ENCODE measurements around the gene SLC6A4.
"Not testable (repeated sequence)": the region's sequence is repeated elsewhere in the genome, so short reads cannot be mapped to it uniquely, and the experiment has no call there.

The SLC6A4 gene

DNA sequence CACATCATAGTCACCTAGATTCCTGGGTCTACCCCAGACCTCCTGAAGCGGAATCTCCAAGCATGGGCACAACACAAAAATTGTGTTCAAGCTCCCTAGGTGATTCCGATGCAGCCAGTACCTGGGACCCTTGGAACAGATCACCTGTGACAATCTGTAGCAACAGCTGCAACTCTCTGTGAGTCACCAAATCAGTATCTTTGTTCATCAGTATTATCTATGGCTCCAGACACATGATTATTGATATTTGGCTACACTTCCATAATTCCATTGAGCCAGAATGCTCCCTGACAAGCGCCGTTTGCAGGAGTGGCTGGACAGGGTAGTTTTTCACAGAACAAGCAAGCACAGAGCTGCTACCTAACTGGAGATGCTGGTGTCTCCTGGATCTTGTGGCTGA, 16.2 kb downstream of the SLC6A4 start:
- DNase-seq, result no peak

DNA sequence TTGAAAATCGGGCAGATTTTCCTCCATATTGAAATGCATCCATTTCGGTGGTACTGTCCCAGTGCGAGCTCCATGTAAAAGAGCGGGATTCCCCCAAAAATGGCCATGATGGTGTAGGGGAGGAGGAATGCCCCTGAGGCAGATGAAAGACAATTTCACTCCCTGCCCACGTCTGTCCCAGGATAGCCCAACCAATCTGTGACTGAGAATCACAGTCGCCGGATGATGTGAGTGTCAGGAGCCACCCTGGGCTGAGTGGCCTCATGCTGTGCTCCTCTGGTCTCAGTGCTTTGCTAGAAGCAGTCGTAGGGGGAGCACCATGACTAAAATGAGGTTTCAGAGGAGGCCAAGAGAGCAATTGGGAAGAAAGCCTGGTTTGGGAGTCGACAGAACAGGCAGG, 16.7 kb downstream of the SLC6A4 start:
- DNase-seq, result no peak

DNA sequence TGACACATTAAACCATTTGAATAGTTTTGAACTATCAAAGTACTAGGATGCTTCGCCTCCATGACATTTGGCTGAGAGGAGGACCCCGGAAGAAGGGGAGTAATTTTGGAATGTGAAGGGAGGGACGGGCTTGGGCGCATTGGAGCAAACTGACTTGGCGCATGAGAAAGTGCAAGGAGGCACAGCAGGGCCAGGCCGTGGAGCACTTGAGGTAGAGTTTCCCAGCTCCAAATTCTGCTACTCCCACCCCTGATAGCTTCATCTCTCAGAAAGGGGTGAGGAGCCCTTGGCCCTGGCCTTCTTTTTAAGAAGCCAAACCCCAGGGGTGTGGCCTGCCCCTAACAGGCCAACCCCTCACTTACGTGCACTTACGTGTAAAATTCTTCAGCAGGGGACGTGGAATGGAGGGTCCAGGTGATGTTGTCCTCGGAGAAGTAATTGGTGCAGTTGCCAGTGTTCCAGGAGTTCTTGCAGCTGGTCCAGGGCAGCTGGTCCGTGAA, 17.7 kb downstream of the SLC6A4 start:
- DNase-seq, result no peak

DNA sequence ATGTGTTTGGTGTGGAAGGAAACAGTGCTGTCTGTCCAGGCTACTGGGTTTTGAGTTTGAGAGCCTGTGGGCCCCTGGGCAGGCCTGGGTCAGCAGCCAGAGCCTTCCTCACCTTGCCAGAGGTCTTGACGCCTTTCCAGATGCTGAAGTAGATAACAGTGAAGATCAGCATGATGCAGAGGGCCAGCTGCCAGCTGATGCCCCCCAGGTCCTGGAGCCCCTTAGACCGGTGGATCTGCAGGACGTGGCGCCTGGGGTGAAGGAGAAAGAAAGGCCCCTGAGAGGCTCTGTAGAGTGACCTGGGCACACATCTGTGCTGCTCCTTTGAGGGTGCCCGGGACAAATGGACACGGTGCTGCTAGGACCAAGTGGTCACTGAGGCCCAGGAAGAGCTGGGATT, 18.4 kb downstream of the SLC6A4 start:
- DNase-seq, result no peak

DNA sequence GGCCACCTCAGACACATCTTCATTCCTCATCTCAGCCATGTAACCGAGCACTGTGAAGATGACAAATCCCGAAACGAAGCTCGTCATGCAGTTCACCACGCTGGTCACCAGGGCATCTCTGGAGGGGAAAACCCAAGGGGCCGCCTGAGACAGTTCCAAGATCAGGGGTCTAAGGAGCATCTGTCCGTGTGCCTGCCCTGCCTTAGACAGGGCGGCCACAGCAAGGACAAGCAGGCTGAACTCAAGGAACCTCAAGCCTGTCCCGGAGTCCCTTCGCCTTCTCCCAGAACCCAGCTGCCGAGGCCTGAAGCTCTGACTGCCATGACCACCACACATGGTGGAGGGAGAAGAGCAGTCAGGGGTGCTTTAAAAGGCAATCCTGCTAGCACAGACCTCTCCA, 22.7 kb downstream of the SLC6A4 start:
- DNase-seq, result no peak

DNA sequence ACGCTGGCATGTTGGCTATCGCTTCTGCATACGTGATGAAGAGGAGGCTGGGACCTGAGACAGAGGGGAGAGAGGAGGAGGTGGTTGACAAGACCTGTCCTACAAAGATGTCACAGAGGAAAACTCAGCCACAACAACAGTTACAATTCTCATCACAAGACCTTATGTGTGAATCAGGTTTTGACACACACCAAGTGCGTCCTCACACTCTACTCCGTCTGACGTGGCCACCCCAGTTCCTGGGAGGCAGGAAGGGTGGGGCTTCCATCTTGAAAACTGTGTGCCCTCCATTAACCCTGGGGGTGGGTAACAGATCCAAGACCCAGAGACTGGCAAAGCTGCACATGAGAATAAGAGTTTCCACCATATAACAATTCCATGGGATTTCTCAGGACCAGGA, 24.1 kb downstream of the SLC6A4 start:
- DNase-seq, result no peak

DNA sequence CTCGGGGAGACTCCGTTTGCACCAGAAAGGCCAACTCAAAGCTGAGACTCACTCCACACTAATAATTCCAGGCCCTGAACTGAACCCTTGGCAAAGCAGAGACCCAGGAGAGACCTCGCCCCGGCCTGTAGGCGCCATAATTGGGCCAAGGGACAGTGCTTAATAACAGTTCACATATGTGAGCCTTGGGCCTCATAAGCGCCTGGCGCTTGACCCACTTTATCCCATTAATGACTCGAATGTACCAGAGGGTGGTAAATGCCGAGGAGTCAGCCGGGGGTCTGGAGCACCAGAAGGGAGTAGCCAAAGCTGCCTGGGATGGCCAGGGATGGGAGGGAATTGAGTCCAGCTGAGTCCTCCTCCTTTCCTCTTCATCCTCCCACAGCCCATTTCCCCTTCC, 24.6 kb downstream of the SLC6A4 start:
- DNase-seq, result no peak

DNA sequence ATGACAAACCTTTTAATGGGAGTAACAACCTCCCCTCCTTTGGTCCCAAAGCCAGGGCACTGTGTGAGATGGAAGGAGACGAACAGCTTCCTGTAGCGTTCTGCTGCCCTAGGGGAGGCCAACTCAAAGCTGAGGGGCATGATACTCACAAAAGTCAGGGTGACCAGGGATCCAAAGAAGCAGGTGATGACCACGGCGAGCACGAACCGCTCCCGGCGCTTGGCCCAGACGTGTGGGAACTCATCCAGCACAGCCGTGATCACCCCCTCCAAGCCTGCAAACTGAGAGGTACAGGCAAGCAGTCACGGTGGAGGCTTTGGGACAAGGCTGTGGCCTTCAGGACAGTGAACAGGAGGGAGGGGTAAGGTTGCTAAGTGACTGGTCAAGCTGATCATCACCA, 25.1 kb downstream of the SLC6A4 start:
- DNase-seq, result no peak

DNA sequence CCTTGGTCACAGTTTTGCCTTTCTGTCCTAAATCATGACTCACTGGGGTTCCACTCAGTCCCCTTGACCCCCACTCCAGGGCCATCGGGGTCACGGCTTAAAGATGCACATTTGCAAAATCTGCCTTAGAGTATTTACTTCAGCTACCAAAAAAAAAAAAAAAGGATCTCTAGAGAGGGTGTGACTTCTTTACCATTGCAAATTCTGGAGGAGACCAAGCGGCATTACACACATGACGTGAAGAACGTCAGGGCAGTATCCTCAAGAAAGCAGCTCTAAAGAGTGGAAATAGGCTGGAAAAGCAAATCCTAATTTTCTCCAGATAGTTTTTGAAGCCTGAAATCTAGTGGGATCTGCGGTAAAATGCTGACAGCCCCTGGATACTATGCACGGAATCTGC, 25.6 kb downstream of the SLC6A4 start:
- DNase-seq, result no peak

DNA sequence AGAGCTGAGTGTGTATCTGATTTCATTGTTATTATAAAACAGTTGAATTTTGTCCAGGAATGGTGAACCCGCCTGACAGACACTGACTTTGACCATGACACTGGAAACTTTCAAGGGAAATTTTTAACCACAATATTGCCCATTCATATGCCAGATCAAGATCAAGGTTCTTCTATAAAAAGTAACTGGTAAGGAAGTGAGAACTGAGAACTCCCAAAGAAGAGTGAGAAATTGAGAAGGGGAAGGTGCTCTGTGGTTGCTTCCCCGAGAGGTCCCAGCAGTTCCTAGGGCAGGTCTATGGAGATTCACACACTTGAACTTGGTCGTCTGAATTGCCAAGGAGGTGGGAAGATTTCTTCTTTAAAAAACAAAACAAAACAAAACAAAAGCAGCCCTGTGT, 27.3 kb downstream of the SLC6A4 start:
- peak; percentile 7 for DNase-seq

DNA sequence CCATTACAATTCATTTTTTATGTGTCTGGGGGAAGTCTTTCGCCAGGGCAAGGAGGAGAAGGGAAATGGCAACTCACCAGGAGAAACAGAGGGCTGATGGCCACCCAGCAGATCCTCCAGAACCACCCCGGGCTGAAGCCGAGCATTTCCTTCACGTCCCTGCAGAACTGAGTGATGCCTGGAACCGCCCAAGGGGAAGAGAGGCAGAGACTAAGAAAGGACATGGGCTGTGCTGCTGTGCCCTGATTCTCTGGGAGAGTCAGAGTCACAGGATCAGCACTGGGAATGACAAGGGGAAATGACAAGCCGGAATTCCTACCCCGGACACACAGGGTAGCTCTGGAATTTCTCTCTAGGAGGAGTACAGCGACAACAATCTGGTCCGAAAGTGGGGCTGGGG, 27.8 kb downstream of the SLC6A4 start:
- DNase-seq, result no peak

DNA sequence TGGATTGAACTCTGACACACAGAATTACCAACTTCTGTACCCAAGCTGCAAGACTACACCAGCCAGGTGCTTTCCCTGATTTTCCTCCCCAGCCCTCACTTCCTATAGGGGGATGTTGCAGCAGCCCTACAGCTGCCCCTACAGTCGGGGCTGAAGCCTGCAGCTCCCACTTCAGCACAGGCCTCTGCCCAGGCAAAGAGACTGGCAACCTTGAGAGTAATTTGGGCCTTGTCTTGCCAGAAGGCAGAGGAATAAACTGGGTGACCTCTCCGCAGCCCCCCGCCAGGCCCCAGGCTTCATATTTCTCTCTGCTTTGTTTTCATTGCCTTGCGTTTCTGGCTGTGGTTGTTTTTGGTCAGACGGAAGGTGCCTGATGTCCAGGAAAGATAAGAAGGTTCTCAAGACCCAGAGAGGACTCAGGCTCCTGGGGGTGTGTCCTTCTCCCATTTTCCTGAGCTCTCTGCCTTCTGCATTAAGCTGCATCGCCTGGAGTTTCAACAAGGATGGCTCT, 32.0 kb downstream of the SLC6A4 start:
- DNase-seq, result no peak

DNA sequence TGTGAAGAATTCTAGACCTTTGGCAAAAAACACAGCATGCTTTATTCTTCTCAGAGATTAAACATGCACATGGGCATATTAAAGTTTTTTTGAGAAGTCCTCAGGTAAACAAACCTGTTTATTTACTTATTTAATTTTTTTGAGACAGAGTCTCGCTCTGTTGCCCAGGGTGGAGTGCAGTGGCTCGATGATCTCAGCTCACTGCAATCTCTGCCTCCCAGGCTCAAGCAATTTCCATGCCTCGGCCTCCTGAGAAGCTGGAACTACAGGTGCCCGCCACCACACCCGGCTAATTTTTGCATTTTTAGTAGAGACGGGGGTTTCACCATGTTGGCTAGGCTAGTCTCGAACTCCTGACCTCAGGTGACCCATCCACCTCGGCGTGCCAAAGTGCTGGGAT, 34.8 kb downstream of the SLC6A4 start:
- not testable (repeated sequence) for DNase-seq

DNA sequence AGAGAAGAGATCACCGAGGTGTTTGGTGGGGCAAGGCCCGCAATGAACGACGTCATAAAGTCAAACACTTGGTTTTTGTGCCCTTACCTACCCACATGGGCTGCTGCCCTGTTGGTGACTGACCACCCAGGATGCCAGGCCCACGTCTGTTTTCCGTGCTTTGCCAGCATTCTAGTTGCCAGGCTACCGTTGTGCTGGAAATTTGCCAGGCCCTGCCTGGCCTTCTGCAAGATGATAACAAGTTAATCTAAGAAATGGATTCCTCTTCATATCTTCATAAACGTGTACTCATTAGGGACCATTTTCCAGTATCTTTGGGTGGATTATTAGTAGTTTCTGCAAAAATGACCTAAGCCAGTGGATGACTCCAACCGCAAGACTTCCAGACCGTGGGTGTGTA, 35.4 kb downstream of the SLC6A4 start:
- no peak for DNase-seq

DNA sequence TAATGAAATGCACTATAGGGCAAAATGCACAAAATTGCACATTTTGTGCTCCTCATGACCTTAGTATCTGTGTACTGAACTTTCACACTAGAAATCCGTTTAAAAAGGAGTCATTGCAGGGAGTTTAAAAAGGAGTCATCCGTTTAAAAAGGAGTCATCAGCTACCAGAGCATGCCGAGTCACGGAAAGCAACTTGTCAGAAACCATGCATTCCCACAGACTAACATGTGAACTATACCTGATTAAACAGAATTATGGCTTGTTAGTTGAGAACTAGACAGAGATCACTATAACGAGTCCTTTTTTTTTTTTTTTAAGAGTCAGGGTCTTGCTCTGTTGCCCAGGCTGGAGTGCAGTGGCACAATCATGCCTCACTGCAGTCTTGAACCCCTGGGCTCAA, 35.9 kb downstream of the SLC6A4 start:
- no peak for DNase-seq

DNA sequence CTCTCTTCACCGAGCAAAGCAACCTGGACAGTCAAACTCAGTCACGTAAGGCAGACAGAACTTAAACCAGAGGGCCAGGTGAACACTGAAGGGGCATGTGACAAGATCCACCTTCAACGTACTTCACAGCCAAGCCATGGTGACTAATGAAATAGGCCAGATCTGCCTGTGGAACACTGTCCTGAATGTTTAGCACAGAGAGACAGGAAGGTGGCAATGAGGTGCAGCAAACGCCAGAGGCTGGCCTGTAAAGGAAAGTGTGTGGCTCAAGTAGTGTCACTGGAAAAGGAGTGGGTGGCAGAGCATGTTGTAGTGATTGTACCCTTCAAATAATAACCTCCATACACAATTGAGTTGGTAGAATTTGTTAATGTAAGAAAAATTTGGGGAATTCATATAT, 38.1 kb downstream of the SLC6A4 start:
- no peak for DNase-seq

DNA sequence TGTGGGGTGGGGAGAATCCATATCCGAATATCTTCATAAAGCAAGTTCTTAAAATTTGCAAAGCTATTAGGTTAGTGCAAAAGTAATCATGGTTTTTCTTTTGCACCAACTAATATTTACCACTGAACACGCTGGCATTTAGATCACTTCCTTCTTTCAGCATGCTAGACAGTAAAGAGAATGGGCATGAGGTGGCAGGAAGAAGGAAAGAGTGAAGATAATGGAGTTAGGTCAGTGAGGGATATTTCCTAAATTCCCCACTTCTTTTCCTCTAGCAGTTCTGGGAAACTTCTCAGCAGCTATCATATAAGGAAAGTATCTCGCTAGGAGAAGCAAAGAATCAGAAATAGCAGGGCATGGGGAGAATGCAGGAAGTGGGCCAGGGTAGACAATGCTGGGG, 39.0 kb downstream of the SLC6A4 start:
- DNase-seq, result peak; percentile 5

DNA sequence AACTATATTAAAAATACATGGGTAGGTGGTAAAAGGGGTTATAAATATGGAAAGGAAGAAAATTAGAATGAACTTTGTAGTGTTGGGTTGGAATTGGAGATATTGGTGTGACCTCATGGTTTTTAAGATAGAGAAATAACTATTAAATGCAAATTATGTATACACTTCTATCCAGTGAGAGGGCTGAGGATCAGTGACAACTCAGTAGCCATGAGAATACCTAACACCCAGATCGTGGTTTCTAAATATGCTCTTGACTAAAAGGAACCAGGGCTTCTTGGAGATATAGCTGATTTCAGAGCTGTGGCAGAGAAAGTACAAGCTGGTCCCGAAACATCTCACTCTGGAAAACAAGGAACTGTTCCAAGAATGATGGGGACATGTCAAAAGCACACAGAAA, 44.4 kb downstream of the SLC6A4 start:
- DNase-seq, result no peak

DNA sequence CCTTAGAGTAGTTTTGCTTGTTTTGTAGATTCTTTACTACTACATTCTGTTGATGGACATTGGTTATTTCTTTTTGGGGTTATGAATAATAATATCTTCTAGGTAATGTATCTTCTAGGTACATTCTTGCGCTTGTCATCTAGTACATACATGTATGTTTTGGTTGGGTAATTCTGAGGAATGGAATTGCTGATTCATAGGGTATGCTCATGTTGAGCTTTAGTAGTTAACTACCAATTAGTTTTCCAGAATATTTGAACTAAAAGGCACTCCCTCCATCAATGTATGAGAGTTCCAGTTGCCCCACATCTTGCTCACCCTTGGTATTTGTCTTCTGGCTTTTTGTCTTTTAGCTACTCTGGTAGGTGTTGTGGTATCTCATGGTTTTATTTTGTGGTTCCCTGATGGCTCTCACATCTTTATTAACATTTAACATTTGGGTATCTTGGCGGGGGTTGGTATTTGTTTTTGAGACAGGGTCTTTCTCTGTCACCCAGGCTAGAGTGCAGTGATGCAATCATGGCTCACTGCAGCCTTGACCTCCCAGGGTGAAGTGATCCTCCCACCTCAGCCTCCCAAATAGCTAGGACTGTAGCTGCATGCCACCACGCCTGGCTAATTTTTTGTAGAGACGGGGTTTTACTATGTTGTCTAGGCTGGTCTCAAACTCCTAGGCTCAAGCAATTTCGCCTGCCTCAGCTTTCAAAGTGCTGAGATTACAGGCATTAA, 47.1 kb downstream of the SLC6A4 start:
- DNase-seq, result no peak

DNA sequence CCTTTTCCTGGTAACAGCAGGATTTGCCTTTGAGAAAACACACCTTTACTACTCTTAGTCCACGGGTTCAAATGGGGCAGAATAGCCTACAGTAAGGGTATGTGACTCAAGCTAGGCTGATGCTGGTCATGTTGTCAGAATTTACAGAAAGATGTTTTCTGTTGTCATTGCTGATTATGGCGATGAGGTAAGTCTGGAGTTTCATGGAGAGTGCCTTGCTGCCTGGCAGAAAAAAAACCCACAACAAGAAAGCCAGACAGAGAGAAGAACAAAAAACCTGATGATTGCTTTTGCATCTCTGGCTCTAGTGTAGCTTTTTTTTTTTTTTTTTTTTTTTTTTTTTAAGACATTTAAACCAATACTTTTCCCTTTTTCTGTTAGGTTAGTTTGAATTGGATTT, 47.9 kb downstream of the SLC6A4 start:
- DNase-seq, result peak; percentile 9

DNA sequence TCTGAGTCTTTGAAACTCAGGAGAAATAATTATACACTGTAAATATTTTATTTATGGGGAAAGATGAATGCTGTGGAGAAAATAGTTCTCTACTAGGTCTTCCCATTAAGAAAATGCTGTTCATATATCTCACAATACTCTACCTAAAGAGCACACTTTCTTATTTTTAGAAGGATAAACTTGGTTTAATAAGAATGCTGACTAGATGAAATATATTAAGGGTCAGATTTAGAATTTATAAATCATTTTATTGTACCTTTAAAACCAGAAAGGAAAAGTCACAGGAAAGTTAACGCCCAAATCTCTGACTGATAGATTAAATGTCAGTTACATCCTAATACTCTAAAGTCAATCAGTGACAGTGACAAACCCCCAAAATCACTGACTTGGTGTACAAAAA, 48.7 kb downstream of the SLC6A4 start:
- no peak for DNase-seq

DNA sequence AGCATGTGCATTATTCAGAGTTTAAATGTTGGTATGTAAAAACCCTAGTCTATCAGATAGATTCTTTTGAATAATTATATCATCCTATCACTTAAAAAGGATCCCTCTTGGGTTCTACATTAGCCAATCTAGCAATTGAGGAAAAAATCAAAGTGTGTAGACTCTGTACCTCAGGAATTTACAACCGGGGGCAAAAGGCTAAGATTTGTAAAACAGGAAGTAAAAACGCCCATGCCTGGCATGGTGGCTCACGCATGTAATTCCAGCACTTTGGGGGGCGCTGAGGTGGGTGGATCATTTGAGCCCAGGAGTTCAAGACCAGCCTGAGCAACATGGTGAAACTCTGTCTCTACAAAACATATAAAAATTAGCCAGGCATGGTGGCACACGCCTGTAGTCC, 58.6 kb downstream of the SLC6A4 start:
- no peak for DNase-seq

DNA sequence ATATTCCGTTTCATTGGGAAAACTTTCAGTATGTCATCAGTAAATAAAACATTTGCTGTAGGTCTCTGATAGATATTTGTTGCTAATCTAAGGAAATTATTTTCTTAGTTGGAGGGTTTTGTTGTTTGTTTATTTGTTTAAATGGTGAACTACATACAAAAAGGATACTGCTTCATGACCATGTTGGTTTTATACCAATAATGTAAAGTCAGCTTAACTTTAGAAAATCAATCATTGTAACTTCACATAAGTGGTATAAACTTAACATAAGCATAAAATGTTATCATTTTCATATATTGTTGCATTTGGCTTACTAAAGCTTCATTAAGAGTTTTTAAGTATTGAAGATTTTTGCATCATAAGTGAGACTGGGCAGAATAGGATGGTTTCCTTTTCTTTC, 60.9 kb downstream of the SLC6A4 start:
- no peak for DNase-seq

DNA sequence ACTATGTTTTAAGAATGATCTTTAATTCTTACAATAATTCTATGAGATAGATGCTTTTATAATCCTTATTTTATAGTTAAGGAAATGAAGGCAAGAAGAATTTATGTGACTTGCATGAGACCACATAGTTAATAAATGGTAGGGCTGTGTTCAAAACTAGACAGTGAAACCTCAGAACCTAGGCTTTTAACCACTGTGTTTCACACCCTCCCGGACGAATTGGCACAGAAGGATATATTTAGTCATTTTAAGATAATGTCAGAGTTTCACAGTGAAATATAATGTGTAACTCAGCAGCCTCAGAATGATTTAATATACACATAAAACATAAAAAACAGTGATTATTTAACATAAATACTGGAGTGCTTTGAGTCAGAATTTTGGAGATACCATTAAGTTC, 61.8 kb downstream of the SLC6A4 start:
- DNase-seq, result no peak

DNA sequence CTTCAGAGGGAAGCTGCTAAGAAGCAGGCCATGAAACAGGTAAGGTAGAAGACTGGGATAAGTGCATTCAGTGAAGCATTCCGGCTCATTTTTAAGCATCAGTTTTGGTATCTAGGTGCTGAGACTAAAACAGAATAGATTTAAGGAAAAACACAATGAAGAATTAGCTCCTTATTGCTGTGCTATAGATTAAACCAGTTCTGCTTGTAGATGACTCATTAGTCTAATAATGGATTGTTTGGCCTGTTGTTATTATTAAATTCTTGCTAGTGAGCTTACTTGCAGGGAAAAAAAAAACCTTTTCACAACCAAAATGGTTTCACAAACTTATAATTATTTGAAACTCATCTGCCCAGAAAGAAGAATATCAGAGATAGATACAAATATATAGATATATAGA, 62.9 kb downstream of the SLC6A4 start:
- DNase-seq, result no peak
